ENCODE results near the gene SLC28A3.

SLC28A3 gene

DNA sequence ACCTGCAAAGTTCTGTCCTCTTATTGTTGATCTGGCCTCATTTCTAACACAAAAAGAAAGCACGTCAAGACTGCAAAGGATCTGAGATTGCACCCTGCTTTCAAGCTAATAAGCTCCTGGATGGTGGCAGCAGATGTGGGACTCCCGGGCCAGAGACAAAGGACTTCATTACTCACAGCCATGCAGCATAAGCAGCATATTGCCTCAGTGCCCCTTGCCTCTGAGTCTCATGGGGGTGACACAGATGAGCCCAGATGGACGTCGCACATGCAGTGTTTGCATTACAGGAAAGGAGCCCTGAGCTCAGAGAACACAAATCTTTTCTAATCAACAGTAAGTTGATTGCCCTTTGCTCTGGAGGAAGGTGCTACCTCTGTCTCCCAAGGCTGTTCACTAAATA is 105.0 kb downstream of the SLC28A3 start:
- DNase-seq: no peak

DNA sequence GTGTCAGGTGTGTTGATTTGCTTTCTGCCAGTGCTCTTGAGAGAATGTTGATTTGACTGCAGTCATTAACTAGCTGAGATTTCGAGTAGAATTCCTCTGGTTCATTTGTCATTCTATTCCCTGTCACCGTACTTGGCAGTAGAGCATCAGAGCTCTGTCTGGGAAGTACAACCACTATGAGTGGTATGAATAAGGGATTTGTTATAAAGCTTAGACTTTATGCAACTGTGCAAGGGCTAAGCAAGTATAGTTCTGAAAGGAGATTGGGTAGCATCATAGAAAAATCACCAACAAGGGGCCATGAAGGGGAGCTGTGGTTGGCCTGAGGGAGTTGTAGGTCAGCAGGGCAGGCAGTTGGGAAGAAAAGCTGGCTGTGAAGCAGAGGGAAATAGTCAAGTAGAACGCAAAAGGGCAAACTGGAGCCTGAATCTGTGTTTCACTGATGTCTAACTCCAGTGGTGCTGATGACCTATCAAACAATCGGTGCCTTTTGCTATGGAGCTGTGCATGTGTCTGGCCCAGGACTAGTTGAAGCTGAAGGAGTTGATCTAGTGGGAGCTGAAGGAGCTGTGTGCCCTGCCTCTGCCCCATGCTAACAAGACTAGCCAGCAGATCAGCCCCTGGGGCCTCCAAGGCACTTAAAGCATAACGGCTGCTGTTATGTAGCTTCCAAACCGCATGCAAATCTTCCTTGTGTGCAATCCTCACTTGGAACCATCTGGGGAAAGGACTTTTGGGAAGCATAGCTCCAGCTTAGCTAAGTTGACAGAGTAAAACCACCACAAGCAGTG is 110.0 kb downstream of the SLC28A3 start:
- no peak for DNase-seq

DNA sequence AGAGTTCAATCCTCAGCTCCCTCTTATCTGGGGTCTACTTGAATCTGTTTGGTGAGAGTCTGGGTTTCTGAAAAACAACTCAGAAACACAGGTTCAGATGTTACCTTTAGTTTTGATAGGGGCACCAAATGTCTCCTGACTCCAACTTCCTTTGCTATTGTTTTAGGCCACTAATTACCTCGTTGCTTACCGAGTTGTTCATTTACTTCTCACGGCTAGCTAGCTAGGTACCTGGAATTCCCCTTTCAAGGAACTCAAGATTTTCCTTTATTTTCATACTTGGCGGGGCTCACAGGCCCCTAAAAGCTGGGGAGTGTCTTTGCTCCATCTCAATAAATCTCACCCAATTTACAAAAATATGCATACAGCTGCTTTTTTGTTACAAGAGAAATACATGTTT is 111.4 kb downstream of the SLC28A3 start:
- DNase-seq: no peak

- no peak for DNase-seq
Measured at GRCh38 chr9:84228130-84228720, 112.3 kb downstream of the SLC28A3 start.

DNA sequence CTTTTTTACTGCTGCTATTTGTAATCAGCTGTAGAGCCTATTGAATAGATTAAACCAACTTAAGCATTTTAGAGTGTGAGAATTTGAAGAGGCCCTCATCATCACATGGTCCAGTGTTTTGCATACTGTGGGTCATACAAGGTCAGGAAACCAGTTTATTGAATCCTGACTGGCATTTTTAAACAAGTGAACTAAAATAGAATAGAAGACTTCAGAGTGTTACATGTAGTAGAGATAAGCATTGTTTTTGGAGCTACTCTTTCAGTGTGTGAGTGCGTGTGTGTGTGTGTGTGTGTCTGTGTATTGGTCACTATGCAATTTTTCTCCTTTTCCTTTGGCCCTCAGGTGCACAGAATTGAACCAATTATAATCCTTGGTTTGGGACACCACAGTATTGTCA is 114.4 kb downstream of the SLC28A3 start:
- DNase-seq: no peak

Measured in CD4-positive, alpha-beta T cell treated with Interleukin-4 for 4 hours (primary cell).